GM06990 (cell line): Measurements from ENCODE around the gene AGO1.
A peak's percentile ranks its signal among the peaks of the same experiment; 100 is the strongest.

Source experiments
- DNase-seq: peaks from one replicate; pipeline ENCODE4 v3.0.0-alpha.2; 2011; ENCODE audit not compliant: insufficient read length; ENCODE audit errors: extremely low read depth
- H3K27me3 ChIP-seq: replicated peaks from 2 replicates; pipeline ENCODE4 v1.6.0; 2011; ENCODE audit warnings: low read length; ENCODE audit not compliant: control insufficient read depth, insufficient read depth
- H3K36me3 ChIP-seq: 2 replicates; pipeline ENCODE4 v1.5.1; 2011; ENCODE audit warnings: low read length; ENCODE audit not compliant: control insufficient read depth, insufficient read depth
- H3K4me3 ChIP-seq: replicated peaks from 2 replicates; pipeline ENCODE4 v1.5.1; 2011; ENCODE audit warnings: low read depth, mild to moderate bottlenecking, control low read depth, low read length
- TF ChIP-seq, protein P1 (sequence below): IDR thresholded peaks from 2 replicates; pipeline ENCODE4 v1.5.1; 2011; ENCODE audit warnings: low read length, control low read depth, mild to moderate bottlenecking, inconsistent platforms; ENCODE audit not compliant: insufficient read depth, poor library complexity, severe bottlenecking

The AGO1 gene

GRCh38 chr1:35851132-35851869 lies 31.7 kb upstream of the AGO1 start:
- no peaks in the 10 kb centered on the region for H3K36me3 ChIP-seq
- no peak overlapping the region for H3K4me3 ChIP-seq
- TF ChIP-seq, protein P1, sequence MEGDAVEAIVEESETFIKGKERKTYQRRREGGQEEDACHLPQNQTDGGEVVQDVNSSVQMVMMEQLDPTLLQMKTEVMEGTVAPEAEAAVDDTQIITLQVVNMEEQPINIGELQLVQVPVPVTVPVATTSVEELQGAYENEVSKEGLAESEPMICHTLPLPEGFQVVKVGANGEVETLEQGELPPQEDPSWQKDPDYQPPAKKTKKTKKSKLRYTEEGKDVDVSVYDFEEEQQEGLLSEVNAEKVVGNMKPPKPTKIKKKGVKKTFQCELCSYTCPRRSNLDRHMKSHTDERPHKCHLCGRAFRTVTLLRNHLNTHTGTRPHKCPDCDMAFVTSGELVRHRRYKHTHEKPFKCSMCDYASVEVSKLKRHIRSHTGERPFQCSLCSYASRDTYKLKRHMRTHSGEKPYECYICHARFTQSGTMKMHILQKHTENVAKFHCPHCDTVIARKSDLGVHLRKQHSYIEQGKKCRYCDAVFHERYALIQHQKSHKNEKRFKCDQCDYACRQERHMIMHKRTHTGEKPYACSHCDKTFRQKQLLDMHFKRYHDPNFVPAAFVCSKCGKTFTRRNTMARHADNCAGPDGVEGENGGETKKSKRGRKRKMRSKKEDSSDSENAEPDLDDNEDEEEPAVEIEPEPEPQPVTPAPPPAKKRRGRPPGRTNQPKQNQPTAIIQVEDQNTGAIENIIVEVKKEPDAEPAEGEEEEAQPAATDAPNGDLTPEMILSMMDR, result no peak
- H3K27me3 ChIP-seq, result no peaks in the 10 kb centered on the region
- DNase-seq, result no peak

GRCh38 chr1:35852241-35852640 lies 30.8 kb upstream of the AGO1 start:
- Histone ChIP-seq H3K36me3 (no peaks in the 10 kb centered on the region), H3K27me3 (no peaks in the 10 kb centered on the region), H3K4me3 (no peak overlapping the region)
- DNase-seq, result no peak
- TF ChIP-seq, protein P1, result no peak

DNA sequence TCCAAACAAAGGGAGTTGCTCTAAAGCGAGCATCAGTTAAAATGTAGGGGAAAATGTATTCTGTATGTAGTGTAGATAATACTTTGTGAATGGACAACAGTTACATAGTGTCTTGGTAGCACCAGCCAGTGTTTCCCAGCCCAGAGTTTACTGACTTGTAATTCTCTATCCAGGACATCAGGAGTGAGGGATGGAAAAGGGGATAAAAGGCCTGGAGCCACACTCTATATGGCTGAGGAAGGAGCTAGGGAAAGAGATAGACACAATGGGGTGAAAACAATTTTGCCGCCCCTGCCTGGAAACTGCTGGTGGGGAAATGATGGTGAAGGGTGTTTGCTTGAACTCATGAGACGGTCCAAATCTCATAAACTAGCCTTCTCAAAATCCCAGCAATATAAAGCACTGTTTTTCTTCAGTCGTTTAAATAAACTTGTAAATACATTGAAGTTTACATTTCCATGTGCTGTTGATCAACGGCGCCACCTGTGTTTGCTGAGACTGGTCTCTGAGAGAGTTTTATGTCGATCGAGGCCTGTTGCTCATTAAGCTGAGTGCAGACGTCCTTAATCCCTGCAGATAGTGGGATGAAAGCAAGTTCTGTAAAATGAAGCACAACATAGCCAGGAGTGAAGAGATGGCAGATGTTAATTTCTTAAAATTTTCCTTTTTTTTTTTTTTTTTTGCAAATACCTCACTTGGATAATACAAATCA lies 27.9 kb upstream of the AGO1 start:
- Histone ChIP-seq H3K4me3 (no peak overlapping the region), H3K27me3 (no peaks in the 10 kb centered on the region), H3K36me3 (no peaks in the 10 kb centered on the region)
- TF ChIP-seq, protein P1, result peak; percentile 7
- DNase-seq, result no peak

DNA sequence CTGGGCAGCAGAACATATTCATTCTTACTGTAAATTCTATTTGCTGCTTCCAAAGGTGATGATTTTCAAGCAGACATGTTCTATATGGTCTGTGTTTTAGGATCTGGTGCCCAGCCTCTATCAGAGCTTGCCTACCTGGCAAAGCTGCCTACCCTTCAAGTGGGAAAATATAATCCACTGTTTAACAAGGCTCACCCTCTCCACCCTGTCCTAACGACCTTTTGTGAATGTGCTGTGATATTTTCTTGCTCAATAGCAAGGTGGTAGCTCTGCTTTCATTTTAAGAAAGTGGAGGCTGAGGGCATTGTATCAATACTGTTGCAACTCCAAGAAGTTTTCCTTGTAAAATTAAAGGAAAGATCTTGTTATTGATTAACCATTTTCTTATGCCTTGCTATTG lies 26.0 kb upstream of the AGO1 start:
- DNase-seq, result no peak
- TF ChIP-seq, protein P1, result no peak
- H3K4me3 ChIP-seq, result no peak overlapping the region
- H3K27me3 ChIP-seq, result no peaks in the 10 kb centered on the region
- no peaks in the 10 kb centered on the region for H3K36me3 ChIP-seq

DNA sequence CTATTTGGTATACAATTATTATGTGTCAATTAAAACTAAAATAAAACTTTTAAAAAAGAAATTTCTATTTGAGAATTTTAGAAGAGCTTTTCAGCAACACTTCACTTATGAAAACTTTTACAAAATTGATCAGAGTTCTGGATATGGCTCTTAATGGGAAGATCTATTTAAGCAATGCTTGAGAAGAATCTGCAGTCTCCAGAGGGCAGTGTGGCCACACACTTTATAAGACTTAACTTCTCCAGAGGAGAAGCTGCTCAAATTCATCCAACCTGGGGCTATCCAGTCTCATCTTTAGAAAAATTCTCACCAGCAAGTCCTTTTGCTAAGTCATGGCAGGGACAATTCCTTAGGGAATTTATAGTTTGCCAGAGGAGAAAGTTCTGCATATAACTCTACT lies 25.2 kb upstream of the AGO1 start:
- DNase-seq, result no peak
- Histone ChIP-seq H3K27me3 (no peaks in the 10 kb centered on the region), H3K36me3 (no peaks in the 10 kb centered on the region), H3K4me3 (no peak overlapping the region)
- TF ChIP-seq, protein P1, result peak; percentile 33
